Suppressor macrophage treated with lipopolysaccharide for 4 hours (primary cell): ENCODE measurements around the gene KRTAP11-1.

Experiments used
- DNase-seq: peaks from one replicate; pipeline ENCODE4 v3.0.0-alpha.2; 2020

Gene KRTAP11-1

DNA sequence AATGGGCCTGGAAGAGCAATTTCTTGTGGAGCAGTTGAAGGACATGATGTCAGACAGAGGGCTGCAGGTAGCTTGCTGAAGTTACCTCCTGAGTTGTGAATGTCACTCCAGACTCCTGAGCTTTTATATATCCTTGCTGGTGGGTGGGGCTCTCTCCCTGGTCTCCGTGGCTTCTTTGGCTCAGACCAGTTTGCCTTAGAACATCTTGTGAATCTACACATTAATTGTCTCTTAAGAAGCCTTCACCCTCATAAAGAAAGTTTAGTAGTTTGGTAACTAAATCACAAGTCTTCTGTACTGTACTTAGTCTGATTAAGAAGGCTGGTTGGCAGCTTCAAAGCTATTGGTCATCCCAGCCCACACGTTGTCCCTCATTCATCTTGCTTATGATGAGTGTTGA lies at the start of gene KRTAP11-1:
Gene KRTAP11-1, minus strand, starts transcription at position 101 of the 400 bp plus-strand sequence. Its CDS starts 56 bp downstream, at position 45.
- DNase-seq = no peak

GRCh38 chr21:30924146-30924700 lies 42.8 kb upstream of the KRTAP11-1 start:
- no peak for DNase-seq

- DNase-seq = no peak
Measured at GRCh38 chr21:30921129-30921528, 39.7 kb upstream of the KRTAP11-1 start.

DNA sequence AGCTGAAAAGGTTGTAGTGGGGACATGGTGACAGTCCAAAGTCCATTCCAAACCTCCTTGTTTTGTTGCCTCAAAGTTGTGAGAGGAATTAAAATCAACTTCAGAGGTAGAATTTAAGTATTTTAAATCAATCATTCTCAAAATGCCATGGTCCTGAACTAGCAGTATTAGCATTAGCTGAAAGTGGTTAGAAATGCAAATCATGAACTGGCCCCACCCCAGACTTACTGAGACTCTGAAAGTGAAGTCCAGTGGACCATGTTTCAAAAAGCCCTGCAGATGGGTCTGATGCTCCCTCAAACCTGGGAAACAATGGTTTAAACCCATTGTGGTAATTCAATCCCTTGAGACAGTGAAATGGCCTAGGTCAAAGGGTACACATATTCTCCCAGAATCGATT lies 36.2 kb upstream of the KRTAP11-1 start:
- no peak for DNase-seq

GRCh38 chr21:30900881-30901280 lies 19.5 kb upstream of the KRTAP11-1 start:
- no peak for DNase-seq

DNA sequence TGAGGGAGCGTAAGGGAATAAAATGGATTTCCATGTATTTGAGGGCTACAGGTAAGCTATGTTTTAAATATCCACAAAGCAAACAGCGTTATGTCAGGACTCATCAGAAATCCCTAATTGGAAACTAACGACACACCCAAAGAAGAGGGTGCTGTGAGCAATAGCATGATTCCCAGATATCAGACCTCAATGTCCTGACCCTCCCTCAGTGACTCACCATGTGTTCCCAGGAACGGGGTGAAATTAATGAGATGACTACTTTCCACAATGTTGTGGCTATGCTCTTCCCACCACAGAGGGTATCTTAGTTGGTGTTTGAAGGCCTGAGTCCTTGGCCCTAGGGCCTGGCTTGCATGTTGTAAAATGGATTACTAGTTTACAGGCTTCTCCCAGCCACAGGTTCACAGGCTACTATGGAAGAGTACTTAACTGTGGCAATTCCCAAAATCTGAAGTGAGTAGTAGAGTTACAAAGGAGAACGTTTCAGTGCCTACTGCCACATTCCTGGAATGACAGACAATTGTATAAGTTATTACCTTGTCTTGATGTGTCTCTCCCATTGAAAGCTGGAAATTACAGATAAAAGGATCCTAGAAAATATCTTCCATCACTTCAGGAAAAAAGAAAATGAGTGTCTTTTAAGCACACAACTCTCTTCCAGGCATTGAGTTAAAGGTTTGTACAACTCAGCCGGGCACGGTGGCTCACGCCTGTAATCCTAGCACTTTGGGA lies 1.7 kb upstream of the KRTAP11-1 start:
- no peak for DNase-seq

DNA sequence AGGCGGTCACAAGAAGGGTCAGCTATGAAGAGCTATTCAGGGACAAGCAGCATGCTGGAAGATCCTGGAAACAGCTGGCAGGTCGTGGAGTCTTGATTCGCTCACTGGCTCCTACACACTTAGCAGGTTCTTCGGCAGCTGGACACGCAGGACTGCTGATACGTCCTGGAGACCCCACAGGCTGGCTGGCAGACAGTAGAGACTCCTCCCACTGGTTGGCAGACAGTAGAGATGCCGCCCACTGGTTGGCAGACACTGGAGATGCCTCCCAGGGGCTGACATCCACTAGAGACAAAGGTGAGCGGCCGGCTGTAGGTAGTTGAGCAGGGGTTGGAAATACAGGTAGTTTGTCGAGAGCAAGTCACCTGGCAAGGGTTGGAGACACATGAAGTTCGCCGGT lies 466 bp downstream of the KRTAP11-1 start:
- no peak for DNase-seq

- DNase-seq = no peak
Measured at GRCh38 chr21:30874526-30874925, 6.9 kb downstream of the KRTAP11-1 start.

DNA sequence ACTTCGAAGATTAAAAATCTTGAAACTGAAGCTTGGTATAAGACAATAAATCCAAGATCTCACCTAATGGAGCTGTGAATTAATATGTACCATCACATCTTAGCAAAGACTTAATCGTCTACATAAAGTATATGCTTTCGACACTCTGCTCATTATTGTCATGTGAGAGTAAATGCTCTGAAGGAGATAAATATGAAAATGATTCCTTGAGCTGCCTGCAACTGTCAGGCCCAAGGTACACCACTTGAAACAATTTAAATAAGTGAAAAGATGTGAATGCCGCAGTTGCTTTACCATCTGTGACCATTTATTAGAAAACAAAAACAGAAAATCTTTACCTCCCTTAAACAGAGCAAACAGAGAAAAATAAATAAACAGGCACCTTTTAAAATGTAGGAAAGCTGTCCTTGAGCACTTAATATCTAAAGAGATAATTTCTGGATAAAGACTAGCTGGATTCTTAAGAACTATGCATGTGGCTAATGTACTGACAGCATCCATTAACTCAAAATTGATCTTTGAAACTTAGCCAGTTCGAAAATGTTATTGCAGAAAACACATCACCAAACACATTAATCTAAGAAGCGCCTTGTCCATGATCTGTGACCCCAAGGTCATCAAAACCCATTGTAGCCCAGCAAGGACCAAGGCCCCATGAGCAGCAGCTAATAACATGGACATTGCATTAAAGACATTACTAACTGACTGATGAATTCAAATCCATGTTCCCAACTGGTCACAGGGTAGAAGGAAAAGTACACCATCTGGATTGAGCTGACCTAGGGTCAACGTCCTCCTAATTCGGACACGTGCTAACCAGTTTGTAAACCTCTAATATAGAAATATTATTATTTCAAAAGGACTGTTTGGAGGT lies 33.5 kb downstream of the KRTAP11-1 start:
- DNase-seq = no peak

DNA sequence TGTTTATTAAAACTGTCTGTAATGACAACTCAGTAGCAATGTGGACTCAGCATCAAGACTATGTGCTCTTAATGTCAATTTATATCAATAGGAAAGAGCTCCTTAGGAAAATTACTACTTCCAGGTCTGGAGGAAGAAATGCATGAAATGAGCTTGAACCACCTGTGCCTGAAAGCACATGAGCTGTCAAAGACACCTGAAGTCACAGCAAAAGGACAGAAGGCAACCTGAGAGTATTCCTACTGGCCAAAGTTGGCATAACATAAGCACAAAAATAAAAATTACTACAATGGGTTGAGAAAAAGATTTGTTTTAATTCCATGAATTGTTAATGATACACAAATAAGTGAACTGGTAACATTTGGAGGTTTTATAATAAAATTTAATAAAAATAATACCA lies 38.4 kb downstream of the KRTAP11-1 start:
- no peak for DNase-seq

- peak; percentile 18 for DNase-seq
Measured at GRCh38 chr21:30839304-30839703, 42.1 kb downstream of the KRTAP11-1 start.

DNA sequence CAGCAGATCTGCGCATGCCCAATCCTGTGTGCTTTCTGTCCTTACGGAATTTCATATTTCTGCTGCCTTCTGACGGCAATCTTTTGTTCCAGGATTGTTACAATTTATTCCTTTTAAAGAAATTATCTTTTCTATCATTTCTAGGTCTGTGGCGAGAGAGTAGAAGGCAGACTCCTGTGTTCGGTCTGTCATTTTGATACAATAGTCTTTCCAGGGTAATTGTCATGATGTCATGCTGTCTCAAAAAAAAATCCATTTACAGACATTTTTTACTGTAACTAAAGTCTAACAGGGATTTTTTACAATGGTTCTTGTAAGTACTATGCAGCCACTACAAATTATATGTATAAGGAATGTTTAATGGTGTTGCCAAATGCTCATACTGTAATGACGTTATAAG lies 42.8 kb downstream of the KRTAP11-1 start:
- DNase-seq = no peak

DNA sequence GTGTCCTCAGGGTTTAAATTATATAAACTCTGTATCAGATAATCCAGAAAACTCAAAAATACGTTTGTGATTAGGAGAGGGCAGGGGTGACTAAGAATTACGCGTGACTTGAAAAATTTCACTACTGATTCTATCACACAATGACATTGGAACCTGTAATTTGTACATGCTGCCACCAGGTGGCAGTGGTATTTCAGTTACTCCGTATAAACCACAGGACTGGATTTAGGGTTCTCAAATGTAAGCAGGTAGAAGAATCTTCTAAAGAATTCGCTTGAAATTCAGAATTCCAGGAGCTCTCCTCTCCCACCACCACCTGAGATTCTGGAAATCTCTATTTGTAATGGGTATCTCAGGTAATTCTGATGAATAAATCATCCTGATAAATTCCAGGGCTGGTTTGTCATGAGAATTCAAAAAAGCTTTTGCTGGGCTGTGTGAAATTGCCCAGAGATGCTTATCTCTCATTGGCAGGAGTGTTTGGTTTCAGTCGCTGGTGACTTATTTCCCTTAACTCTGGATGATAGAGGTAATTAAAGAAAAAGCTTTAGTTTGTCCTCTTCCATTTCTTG lies 50.1 kb downstream of the KRTAP11-1 start:
- peak; percentile 65 for DNase-seq
